ENCODE measurements around the gene NET1. TPM values are rescaled to one million over a fixed set of nuclear protein-coding genes. Genes with fewer than 3 reads are reported as not detected.
A peak's percentile ranks its signal among the peaks of the same experiment; 100 is the strongest.

The NET1 gene
- total RNA-seq, 1 donor from 2014 or later: 97.5 TPM

DNA sequence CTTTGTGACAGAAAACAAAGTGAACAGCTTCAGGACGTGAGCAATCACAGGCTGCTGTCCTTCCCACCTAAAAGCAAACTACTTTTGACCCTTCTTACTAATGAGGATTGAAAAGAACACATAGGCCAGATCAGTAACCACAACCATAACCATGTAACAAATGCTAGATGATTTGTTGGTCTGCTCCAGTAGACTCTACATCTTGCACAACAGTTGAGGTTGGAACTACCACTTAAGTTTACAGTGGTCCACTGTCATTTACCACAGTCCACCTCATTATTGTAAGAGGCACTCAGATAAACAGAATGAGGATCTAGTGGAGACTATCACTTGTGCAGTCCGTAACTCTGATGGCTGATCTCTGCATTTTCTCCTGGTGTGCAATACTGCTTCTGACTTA is 27.8 kb downstream of the NET1 start:
- H3K9me3 Mint-ChIP-seq (ENCODE audit: low read depth): no peaks in the 10 kb centered on the region
- H3K36me3 Mint-ChIP-seq (ENCODE audit: insufficient read depth): no peaks in the 10 kb centered on the region
- H3K27me3 Mint-ChIP-seq: no peaks in the 10 kb centered on the region
- peaks cover 28% of the 10 kb centered on the region for H3K4me1 Mint-ChIP-seq (ENCODE audit: low read depth)
- H3K4me3 Mint-ChIP-seq (ENCODE audit: low read depth): no peak overlapping the region
- no peak for TF ChIP-seq CTCF (IDR thresholded peaks at IDR 0.05; ENCODE audit: unreplicated experiment)
- DNase-seq (ENCODE audit: low spot score, unreplicated experiment): no peak
- H3K27ac Mint-ChIP-seq: no peak overlapping the region

DNA sequence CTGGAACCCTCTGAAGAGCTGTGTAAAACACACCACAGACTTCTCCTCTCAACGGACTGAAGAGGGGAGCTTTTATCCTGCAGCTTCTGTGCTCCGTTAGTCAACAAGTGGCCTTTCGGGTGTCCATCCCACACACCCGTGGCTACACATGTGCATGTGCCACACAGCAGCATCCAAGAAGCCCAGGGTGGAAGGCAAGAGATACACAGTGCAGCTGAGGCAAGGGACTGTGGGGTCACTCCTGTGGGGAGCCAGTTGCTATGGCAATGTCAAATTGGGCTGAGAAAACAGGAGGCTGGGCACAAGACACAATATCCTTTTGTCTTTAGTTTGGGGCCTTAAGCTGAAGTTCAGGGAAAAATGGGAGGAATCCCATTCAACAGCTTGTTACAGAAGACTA is 28.7 kb downstream of the NET1 start:
- H3K4me1 Mint-ChIP-seq (ENCODE audit: low read depth): peaks cover 25% of the 10 kb centered on the region
- H3K27ac Mint-ChIP-seq: peak overlapping the region; percentile 86
- TF ChIP-seq CTCF (IDR thresholded peaks at IDR 0.05; ENCODE audit: unreplicated experiment): no peak
- H3K9me3 Mint-ChIP-seq (ENCODE audit: low read depth): no peaks in the 10 kb centered on the region
- DNase-seq (ENCODE audit: low spot score, unreplicated experiment): no peak
- H3K27me3 Mint-ChIP-seq: no peaks in the 10 kb centered on the region
- no peak overlapping the region for H3K4me3 Mint-ChIP-seq (ENCODE audit: low read depth)
- no peaks in the 10 kb centered on the region for H3K36me3 Mint-ChIP-seq (ENCODE audit: insufficient read depth)

DNA sequence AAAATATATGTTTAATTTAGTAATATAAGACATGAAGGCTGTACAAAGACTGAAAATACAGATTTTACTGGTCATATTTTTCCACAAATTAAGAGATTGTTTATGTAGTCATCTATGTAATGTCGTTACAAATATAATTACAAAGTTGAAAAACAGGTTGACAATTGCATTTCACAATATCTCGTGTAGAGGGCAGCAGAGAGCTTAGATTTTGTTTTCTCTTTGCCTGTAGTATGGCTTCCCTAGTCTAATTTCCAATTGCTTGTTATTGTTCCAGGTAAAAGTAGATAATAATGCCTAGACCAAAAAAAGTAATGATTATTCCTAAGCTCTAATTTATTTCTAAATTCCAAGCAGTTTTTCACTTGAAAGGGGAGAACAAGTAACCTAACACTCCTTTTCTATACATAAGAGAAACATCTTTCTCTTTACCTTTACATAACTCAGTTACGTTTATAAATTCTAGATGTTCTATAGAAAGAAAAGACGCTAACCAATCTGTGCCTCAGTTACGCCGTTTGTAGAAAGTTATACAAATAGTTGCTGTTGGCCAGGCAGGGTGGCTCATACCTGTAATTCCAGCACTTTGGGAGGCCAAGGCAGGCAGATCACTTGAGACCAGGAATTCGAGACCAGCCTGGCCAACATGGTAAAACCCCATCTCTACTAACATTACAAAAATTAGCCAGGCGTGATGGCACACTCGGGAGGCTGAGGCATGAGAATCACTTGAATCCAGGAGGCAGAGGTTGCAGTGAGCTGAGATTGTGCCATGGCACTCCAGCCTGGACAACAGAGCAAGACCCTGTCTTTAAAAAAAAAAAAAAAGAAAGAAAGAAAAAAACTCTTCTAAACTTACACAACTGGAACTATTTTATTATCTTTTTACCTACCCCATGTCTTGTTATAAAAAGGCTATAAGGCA is 30.0 kb downstream of the NET1 start:
- Mint-ChIP-seq H3K36me3 (ENCODE audit: insufficient read depth) (no peaks in the 10 kb centered on the region), H3K4me3 (ENCODE audit: low read depth) (no peak overlapping the region), H3K4me1 (ENCODE audit: low read depth) (peaks cover 27% of the 10 kb centered on the region), H3K9me3 (ENCODE audit: low read depth) (no peaks in the 10 kb centered on the region), H3K27ac (no peak overlapping the region), H3K27me3 (no peaks in the 10 kb centered on the region)
- DNase-seq (ENCODE audit: low spot score, unreplicated experiment): no peak
- TF ChIP-seq CTCF (IDR thresholded peaks at IDR 0.05; ENCODE audit: unreplicated experiment): peak; percentile 79

DNA sequence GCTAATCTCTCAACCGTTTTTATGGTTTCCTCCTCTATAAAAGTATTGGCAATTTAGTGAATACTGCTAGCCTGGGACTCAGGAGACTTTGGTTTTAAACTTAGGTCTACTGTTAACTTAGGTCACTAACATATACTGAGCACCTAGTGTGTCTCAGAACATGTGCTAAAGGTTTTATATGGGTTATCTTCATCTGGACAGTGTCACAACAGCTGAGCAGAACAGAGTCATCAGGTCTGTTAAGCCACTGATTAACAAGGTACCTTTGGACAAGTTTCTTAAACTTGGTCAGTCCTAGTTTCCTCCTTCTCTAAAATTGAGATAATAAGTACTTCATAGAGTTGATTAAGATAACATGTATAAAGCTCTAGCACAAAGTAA is 30.6 kb downstream of the NET1 start:
- no peaks in the 10 kb centered on the region for H3K9me3 Mint-ChIP-seq (ENCODE audit: low read depth)
- H3K36me3 Mint-ChIP-seq (ENCODE audit: insufficient read depth): no peaks in the 10 kb centered on the region
- H3K27me3 Mint-ChIP-seq: no peaks in the 10 kb centered on the region
- H3K4me1 Mint-ChIP-seq (ENCODE audit: low read depth): peaks cover 23% of the 10 kb centered on the region
- no peak overlapping the region for H3K4me3 Mint-ChIP-seq (ENCODE audit: low read depth)
- no peak overlapping the region for H3K27ac Mint-ChIP-seq
- TF ChIP-seq CTCF (IDR thresholded peaks at IDR 0.05; ENCODE audit: unreplicated experiment): no peak
- no peak for DNase-seq (ENCODE audit: low spot score, unreplicated experiment)

DNA sequence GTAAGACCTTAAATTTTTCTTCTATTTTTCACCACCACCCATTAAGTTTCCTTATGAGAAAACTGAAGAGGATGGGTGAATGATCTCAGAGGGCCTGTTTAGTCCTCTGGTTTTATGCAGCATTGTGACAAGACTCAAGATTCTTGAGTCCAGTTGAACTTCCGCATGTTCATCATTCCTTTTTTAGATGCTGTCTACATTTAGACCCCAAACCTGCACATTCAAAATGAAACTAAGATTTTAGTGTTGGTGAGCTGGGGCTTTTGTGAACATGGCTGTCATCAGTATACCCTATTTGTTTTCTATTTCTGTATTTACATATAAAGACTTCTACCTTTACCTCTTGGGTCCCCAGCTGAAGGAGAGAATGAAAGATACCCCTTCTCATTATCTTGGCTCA is 31.1 kb downstream of the NET1 start:
- Mint-ChIP-seq H3K4me1 (ENCODE audit: low read depth) (peaks cover 20% of the 10 kb centered on the region), H3K4me3 (ENCODE audit: low read depth) (no peak overlapping the region), H3K9me3 (ENCODE audit: low read depth) (no peaks in the 10 kb centered on the region), H3K27me3 (no peaks in the 10 kb centered on the region), H3K27ac (no peak overlapping the region), H3K36me3 (ENCODE audit: insufficient read depth) (no peaks in the 10 kb centered on the region)
- no peak for TF ChIP-seq CTCF (IDR thresholded peaks at IDR 0.05; ENCODE audit: unreplicated experiment)
- DNase-seq (ENCODE audit: low spot score, unreplicated experiment): no peak

Measured in progenitor cell of endocrine pancreas (in vitro differentiated cells).